K562 (cell line): ENCODE data around the gene AQP1. TPM values are rescaled to one million over a fixed set of nuclear protein-coding genes. Genes with fewer than 3 reads are reported as not detected.

Source experiments
- RBBP5 ChIP-seq: fragments of 200-600 bp; sonication (generic); IDR thresholded peaks from 2 replicates; pipeline ENCODE4 v1.6.1; 2012; ENCODE audit warnings: borderline replicate concordance, mild to moderate bottlenecking, low read length, control low read depth, inconsistent platforms; ENCODE audit not compliant: insufficient read depth, poor library complexity, severe bottlenecking
- ZNF318 ChIP-seq, 2 experiments: fragments of 450-650 bp; IDR thresholded peaks; 2 replicates each; pipeline ENCODE4 v1.6.1; 2016; ENCODE audit warnings: mild to moderate bottlenecking in 2 of 2, borderline replicate concordance in 1 of 2, low read depth in 1 of 2, moderate library complexity in 1 of 2
- polyA plus RNA-seq, 8 experiments: library from polyadenylated mRNA; depleted of rRNA in 4 of 8; stranded (reverse) in 5 of 8; unstranded in 3 of 8; fragments of >200 nt; fragmentation: Nextera tagmentation in 2 of 8; fragmentation: Illumina TruSeq in 1 of 8; extraction: Ambion mirVana in 2 of 8; extraction: Trizol in 1 of 8; gene quantifications; 2 replicates each; pipeline versions ENCODE4 v1.2.1 to v1.2.3, GENCODE V29; 2011 to 2014; ENCODE audit warnings: inconsistent platforms in 1 of 8, missing spikeins in 1 of 8
- total RNA-seq, 7 experiments: library from RNA; depleted of rRNA in 6 of 7; stranded (reverse); fragments of >200 nt in 6 of 7; fragmentation: Illumina TruSeq in 2 of 7; extraction: Trizol in 2 of 7; gene quantifications; 2 replicates each; pipeline versions ENCODE4 v1.2.1 to v1.2.3, GENCODE V29; 2011 to 2021; ENCODE audit warnings: low replicate concordance in 1 of 7
- TF ChIP-seq, protein P1 (sequence below): fragments of 200-600 bp; sonication (generic); IDR thresholded peaks from one replicate; pipeline ENCODE4 v1.6.1; 2012; ENCODE audit warnings: mild to moderate bottlenecking, low read depth, low read length, inconsistent platforms
- TF ChIP-seq, protein P2 (sequence below), 2 experiments: fragments of 450-650 bp; conservative IDR thresholded peaks; 2 replicates each; pipeline ENCODE4 v1.6.1; 2017; ENCODE audit warnings: mild to moderate bottlenecking in 2 of 2, moderate library complexity in 2 of 2

Gene AQP1
- total and polyA plus RNA-seq, 9 of the 15 experiments (the other 6 are each of a cell fraction or from before 2014, with no cell fraction given), result 0.18 to 12.6 (median 4.1) TPM

GRCh38 chr7:30915005-30915601 is 3.5 kb downstream of the AQP1 start (continued):
- TF ChIP-seq, protein P1, sequence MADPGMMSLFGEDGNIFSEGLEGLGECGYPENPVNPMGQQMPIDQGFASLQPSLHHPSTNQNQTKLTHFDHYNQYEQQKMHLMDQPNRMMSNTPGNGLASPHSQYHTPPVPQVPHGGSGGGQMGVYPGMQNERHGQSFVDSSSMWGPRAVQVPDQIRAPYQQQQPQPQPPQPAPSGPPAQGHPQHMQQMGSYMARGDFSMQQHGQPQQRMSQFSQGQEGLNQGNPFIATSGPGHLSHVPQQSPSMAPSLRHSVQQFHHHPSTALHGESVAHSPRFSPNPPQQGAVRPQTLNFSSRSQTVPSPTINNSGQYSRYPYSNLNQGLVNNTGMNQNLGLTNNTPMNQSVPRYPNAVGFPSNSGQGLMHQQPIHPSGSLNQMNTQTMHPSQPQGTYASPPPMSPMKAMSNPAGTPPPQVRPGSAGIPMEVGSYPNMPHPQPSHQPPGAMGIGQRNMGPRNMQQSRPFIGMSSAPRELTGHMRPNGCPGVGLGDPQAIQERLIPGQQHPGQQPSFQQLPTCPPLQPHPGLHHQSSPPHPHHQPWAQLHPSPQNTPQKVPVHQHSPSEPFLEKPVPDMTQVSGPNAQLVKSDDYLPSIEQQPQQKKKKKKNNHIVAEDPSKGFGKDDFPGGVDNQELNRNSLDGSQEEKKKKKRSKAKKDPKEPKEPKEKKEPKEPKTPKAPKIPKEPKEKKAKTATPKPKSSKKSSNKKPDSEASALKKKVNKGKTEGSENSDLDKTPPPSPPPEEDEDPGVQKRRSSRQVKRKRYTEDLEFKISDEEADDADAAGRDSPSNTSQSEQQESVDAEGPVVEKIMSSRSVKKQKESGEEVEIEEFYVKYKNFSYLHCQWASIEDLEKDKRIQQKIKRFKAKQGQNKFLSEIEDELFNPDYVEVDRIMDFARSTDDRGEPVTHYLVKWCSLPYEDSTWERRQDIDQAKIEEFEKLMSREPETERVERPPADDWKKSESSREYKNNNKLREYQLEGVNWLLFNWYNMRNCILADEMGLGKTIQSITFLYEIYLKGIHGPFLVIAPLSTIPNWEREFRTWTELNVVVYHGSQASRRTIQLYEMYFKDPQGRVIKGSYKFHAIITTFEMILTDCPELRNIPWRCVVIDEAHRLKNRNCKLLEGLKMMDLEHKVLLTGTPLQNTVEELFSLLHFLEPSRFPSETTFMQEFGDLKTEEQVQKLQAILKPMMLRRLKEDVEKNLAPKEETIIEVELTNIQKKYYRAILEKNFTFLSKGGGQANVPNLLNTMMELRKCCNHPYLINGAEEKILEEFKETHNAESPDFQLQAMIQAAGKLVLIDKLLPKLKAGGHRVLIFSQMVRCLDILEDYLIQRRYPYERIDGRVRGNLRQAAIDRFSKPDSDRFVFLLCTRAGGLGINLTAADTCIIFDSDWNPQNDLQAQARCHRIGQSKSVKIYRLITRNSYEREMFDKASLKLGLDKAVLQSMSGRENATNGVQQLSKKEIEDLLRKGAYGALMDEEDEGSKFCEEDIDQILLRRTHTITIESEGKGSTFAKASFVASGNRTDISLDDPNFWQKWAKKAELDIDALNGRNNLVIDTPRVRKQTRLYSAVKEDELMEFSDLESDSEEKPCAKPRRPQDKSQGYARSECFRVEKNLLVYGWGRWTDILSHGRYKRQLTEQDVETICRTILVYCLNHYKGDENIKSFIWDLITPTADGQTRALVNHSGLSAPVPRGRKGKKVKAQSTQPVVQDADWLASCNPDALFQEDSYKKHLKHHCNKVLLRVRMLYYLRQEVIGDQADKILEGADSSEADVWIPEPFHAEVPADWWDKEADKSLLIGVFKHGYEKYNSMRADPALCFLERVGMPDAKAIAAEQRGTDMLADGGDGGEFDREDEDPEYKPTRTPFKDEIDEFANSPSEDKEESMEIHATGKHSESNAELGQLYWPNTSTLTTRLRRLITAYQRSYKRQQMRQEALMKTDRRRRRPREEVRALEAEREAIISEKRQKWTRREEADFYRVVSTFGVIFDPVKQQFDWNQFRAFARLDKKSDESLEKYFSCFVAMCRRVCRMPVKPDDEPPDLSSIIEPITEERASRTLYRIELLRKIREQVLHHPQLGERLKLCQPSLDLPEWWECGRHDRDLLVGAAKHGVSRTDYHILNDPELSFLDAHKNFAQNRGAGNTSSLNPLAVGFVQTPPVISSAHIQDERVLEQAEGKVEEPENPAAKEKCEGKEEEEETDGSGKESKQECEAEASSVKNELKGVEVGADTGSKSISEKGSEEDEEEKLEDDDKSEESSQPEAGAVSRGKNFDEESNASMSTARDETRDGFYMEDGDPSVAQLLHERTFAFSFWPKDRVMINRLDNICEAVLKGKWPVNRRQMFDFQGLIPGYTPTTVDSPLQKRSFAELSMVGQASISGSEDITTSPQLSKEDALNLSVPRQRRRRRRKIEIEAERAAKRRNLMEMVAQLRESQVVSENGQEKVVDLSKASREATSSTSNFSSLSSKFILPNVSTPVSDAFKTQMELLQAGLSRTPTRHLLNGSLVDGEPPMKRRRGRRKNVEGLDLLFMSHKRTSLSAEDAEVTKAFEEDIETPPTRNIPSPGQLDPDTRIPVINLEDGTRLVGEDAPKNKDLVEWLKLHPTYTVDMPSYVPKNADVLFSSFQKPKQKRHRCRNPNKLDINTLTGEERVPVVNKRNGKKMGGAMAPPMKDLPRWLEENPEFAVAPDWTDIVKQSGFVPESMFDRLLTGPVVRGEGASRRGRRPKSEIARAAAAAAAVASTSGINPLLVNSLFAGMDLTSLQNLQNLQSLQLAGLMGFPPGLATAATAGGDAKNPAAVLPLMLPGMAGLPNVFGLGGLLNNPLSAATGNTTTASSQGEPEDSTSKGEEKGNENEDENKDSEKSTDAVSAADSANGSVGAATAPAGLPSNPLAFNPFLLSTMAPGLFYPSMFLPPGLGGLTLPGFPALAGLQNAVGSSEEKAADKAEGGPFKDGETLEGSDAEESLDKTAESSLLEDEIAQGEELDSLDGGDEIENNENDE, result no peak
- TF ChIP-seq ZNF318 (IDR thresholded peaks at IDR 0.05; ENCODE audit: borderline replicate concordance in 1 of 2, low read depth in 1 of 2) (no peak), RBBP5 (peak; percentile 49)
- TF ChIP-seq, protein P2, sequence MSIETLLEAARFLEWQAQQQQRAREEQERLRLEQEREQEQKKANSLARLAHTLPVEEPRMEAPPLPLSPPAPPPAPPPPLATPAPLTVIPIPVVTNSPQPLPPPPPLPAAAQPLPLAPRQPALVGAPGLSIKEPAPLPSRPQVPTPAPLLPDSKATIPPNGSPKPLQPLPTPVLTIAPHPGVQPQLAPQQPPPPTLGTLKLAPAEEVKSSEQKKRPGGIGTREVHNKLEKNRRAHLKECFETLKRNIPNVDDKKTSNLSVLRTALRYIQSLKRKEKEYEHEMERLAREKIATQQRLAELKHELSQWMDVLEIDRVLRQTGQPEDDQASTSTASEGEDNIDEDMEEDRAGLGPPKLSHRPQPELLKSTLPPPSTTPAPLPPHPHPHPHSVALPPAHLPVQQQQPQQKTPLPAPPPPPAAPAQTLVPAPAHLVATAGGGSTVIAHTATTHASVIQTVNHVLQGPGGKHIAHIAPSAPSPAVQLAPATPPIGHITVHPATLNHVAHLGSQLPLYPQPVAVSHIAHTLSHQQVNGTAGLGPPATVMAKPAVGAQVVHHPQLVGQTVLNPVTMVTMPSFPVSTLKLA (conservative IDR thresholded peaks at IDR 0.05), result peak in 1 of 2 experiments; percentile 58; a peak in 2 of 4 replicates
